HL-60 (cell line): ENCODE results near the gene GOLGA6L10.
"Not testable (repeated sequence)": the region's sequence is repeated elsewhere in the genome, so short reads cannot be mapped to it uniquely, and the experiment has no call there.

Experiments
- DNase-seq, 2 experiments: peaks; one replicate each; pipeline ENCODE4 v3.0.0-alpha.2; 2010 to 2020; ENCODE audit warnings: low read depth in 1 of 2, low spot score in 1 of 2
- H3K27ac ChIP-seq: fragments of 250-450 bp; sonication (Bioruptor Pico); replicated peaks from 2 replicates; pipeline ENCODE4 v1.5.1; 2020; ENCODE audit warnings: mild to moderate bottlenecking, moderate library complexity
- H3K27me3 ChIP-seq: fragments of 250-450 bp; sonication (Bioruptor Pico); 2 replicates; pipeline ENCODE4 v1.5.1; 2021; ENCODE audit warnings: mild to moderate bottlenecking, moderate library complexity; ENCODE audit not compliant: insufficient read depth, poor library complexity, severe bottlenecking
- H3K4me3 ChIP-seq: replicated peaks from 2 replicates; pipeline ENCODE4 v1.5.1; 2011; ENCODE audit warnings: mild to moderate bottlenecking, control low read depth, low read length; ENCODE audit not compliant: insufficient read depth
- CTCF ChIP-seq: IDR thresholded peaks from one replicate; pipeline ENCODE4 v1.5.1; 2011; ENCODE audit warnings: low read length, control low read depth, inconsistent platforms; ENCODE audit not compliant: insufficient read depth
- GABPA ChIP-seq: IDR thresholded peaks from 2 replicates; pipeline ENCODE4 v1.6.1; 2012; ENCODE audit warnings: low read depth
- POLR2AphosphoS5 ChIP-seq: IDR thresholded peaks from 2 replicates; pipeline ENCODE4 v1.6.1; 2012; ENCODE audit warnings: low read depth
- REST ChIP-seq: IDR thresholded peaks from 2 replicates; pipeline ENCODE4 v1.6.1; 2012; ENCODE audit warnings: low read depth; ENCODE audit not compliant: insufficient replicate concordance
- SPI1 ChIP-seq: IDR thresholded peaks from 2 replicates; pipeline ENCODE4 v1.6.1; 2012; ENCODE audit warnings: low read depth, mild to moderate bottlenecking, borderline replicate concordance

GOLGA6L10 gene

GRCh38 chr15:82301296-82302016, 47.8 kb downstream of the GOLGA6L10 start:
- no peaks in the 10 kb centered on the region for H3K27me3 ChIP-seq
- TF ChIP-seq REST (no peak), CTCF (no peak), POLR2AphosphoS5 (no peak), SPI1 (no peak), GABPA (no peak)
- no peak overlapping the region for H3K4me3 ChIP-seq
- no peak for DNase-seq
- no peak overlapping the region for H3K27ac ChIP-seq

GRCh38 chr15:82300883-82301282, 48.4 kb downstream of the GOLGA6L10 start:
- Histone ChIP-seq H3K4me3 (no peak overlapping the region), H3K27ac (no peak overlapping the region), H3K27me3 (no peaks in the 10 kb centered on the region)
- TF ChIP-seq SPI1 (no peak), POLR2AphosphoS5 (no peak), REST (no peak), GABPA (no peak), CTCF (no peak)
- no peak for DNase-seq

- H3K27me3 ChIP-seq, H3K4me3 ChIP-seq, H3K27ac ChIP-seq, DNase-seq: not testable (repeated sequence)
Measured at GRCh38 chr15:82300326-82300725, 48.9 kb downstream of the GOLGA6L10 start.

GRCh38 chr15:82299511-82299914, 49.8 kb downstream of the GOLGA6L10 start:
- H3K27me3 ChIP-seq, H3K4me3 ChIP-seq, H3K27ac ChIP-seq, DNase-seq: not testable (repeated sequence)

- H3K4me3 ChIP-seq = no peak overlapping the region
- TF ChIP-seq SPI1 (no peak), POLR2AphosphoS5 (no peak), REST (no peak), CTCF (no peak), GABPA (no peak)
- no peak overlapping the region for H3K27ac ChIP-seq
- no peak for DNase-seq
- H3K27me3 ChIP-seq = no peaks in the 10 kb centered on the region
Measured at GRCh38 chr15:82298520-82298919, 50.8 kb downstream of the GOLGA6L10 start.
